ENCODE data around the gene FRMD6.

DNA sequence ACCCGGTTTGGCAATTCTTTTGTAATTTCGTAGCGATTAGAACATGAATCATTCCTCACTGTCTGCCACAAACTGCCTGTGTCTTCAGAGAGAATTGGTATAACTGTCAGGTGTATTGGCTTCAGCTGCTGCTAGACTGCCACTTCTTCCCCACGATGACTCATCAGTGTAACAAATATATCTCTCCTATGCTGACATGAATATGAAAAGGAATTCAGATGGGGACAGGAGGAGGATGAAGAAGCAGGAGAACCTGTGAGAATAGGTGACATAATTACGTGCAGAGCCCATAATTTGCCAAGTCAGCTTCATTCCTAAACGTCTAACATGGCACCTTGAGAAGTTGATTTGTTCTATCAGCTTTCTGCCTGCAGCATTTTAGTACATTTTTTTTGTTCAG, 64.9 kb downstream of the FRMD6 start:
- TF ChIP-seq, protein P1, sequence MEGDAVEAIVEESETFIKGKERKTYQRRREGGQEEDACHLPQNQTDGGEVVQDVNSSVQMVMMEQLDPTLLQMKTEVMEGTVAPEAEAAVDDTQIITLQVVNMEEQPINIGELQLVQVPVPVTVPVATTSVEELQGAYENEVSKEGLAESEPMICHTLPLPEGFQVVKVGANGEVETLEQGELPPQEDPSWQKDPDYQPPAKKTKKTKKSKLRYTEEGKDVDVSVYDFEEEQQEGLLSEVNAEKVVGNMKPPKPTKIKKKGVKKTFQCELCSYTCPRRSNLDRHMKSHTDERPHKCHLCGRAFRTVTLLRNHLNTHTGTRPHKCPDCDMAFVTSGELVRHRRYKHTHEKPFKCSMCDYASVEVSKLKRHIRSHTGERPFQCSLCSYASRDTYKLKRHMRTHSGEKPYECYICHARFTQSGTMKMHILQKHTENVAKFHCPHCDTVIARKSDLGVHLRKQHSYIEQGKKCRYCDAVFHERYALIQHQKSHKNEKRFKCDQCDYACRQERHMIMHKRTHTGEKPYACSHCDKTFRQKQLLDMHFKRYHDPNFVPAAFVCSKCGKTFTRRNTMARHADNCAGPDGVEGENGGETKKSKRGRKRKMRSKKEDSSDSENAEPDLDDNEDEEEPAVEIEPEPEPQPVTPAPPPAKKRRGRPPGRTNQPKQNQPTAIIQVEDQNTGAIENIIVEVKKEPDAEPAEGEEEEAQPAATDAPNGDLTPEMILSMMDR (IDR thresholded peaks at IDR 0.05): no peak
- TF ChIP-seq EZH2phosphoT487 (IDR thresholded peaks at IDR 0.05): no peak

All from neural progenitor cell (in vitro differentiated cells).